Mesendoderm (in vitro differentiated cells): ENCODE measurements around the gene FES.
"Not testable (repeated sequence)": the region's sequence is repeated elsewhere in the genome, so short reads cannot be mapped to it uniquely, and the experiment has no call there.

Experiments
- DNase-seq: peaks from one replicate; pipeline ENCODE4 v3.0.0; 2013
- H2AK5ac ChIP-seq: 2 replicates; pipeline ENCODE4 v1.6.1; 2013; ENCODE audit warnings: low read length, inconsistent platforms
- H2BK120ac ChIP-seq: 2 replicates; pipeline ENCODE4 v1.6.1; 2013; ENCODE audit warnings: low read depth, mild to moderate bottlenecking, low read length, moderate library complexity, mixed read lengths
- H2BK15ac ChIP-seq: replicated peaks from 2 replicates; pipeline ENCODE4 v1.6.1; 2013; ENCODE audit warnings: low read depth, mild to moderate bottlenecking, moderate library complexity
- H2BK5ac ChIP-seq: 2 replicates; pipeline ENCODE4 v1.6.1; 2013; ENCODE audit warnings: low read length, inconsistent platforms
- H3K18ac ChIP-seq: 2 replicates; pipeline ENCODE4 v1.6.1; 2013; ENCODE audit warnings: mild to moderate bottlenecking, low read length, mixed read lengths
- H3K23ac ChIP-seq: one replicate; pipeline ENCODE4 v1.6.1; 2013; ENCODE audit warnings: low read length
- H3K27ac ChIP-seq: 2 replicates; pipeline ENCODE4 v1.5.1; 2013; ENCODE audit warnings: low read depth, mild to moderate bottlenecking, inconsistent platforms, low read length, moderate library complexity
- H3K27me3 ChIP-seq: 2 replicates; pipeline ENCODE4 v1.6.1; 2013; ENCODE audit warnings: low read length, control low read depth, mild to moderate bottlenecking, inconsistent platforms; ENCODE audit not compliant: insufficient read depth, poor library complexity
- H3K36me3 ChIP-seq: 2 replicates; pipeline ENCODE4 v1.6.1; 2013; ENCODE audit warnings: low read length, inconsistent platforms; ENCODE audit not compliant: control insufficient read depth, insufficient read depth
- H3K4ac ChIP-seq: one replicate; pipeline ENCODE4 v1.6.1; 2013; ENCODE audit warnings: low read depth, mild to moderate bottlenecking, low read length, moderate library complexity
- H3K4me1 ChIP-seq: 2 replicates; pipeline ENCODE4 v1.6.1; 2013; ENCODE audit warnings: low read depth, low read length, inconsistent platforms; ENCODE audit not compliant: control insufficient read depth
- H3K4me2 ChIP-seq: 2 replicates; pipeline ENCODE4 v1.6.1; 2013; ENCODE audit warnings: low read length
- H3K4me3 ChIP-seq: 2 replicates; pipeline ENCODE4 v1.5.1; 2013; ENCODE audit warnings: mild to moderate bottlenecking, low read length
- H3K56ac ChIP-seq: one replicate; pipeline ENCODE4 v1.6.1; 2013; ENCODE audit warnings: low read length
- H3K79me1 ChIP-seq: 2 replicates; pipeline ENCODE4 v1.6.1; 2013; ENCODE audit warnings: low read length, inconsistent platforms
- H3K79me2 ChIP-seq: 2 replicates; pipeline ENCODE4 v1.6.1; 2013; ENCODE audit warnings: mild to moderate bottlenecking, low read length; ENCODE audit not compliant: control insufficient read depth, insufficient read depth
- H3K9ac ChIP-seq: 2 replicates; pipeline ENCODE4 v1.6.1; 2013; ENCODE audit warnings: low read length, inconsistent platforms
- H4K5ac ChIP-seq: one replicate; pipeline ENCODE4 v1.6.1; 2013; ENCODE audit warnings: low read length
- H4K8ac ChIP-seq: one replicate; pipeline ENCODE4 v1.6.1; 2013; ENCODE audit warnings: low read depth, mild to moderate bottlenecking, control low read depth, low read length, moderate library complexity
- WGBS: extraction: QIAGEN DNeasy Blood & Tissue Kit; methylation state at CpG from one replicate; pipeline ENCODE4 v1.1.7; 2013; ENCODE audit warnings: low lambda C conversion rate, missing lambda C conversion rate; ENCODE audit not compliant: insufficient coverage; ENCODE audit errors: extremely low coverage; 5-methylcytosine and 5-hydroxymethylcytosine counted together

Gene FES

GRCh38 chr15:90874986-90875385 is 9.3 kb upstream of the FES start:
- H4K5ac ChIP-seq, H4K8ac ChIP-seq, H3K27ac ChIP-seq, H2BK5ac ChIP-seq, H2AK5ac ChIP-seq, H3K18ac ChIP-seq, DNase-seq, H3K4me2 ChIP-seq, H3K4me3 ChIP-seq, H2BK120ac ChIP-seq, H3K79me1 ChIP-seq, H3K4ac ChIP-seq, H2BK15ac ChIP-seq, H3K23ac ChIP-seq, H3K56ac ChIP-seq, H3K9ac ChIP-seq, H3K27me3 ChIP-seq, H3K36me3 ChIP-seq: not testable (repeated sequence)
- H3K79me2 ChIP-seq, result peaks cover 33% of the 10 kb centered on the region
- peaks cover 17% of the 10 kb centered on the region for H3K4me1 ChIP-seq
- WGBS, result no CpG with 5 or more reads among the region's 9 CpGs

- DNase-seq, result no peak
- no peak overlapping the region for H3K23ac ChIP-seq
- H3K79me1 ChIP-seq, result peaks cover 7% of the 10 kb centered on the region
- H3K79me2 ChIP-seq, result peaks cover 33% of the 10 kb centered on the region
- no CpG with 5 or more reads among the region's 12 CpGs for WGBS
- H3K4ac ChIP-seq, result no peak overlapping the region
- no peak overlapping the region for H3K27ac ChIP-seq
- peaks cover 11% of the 10 kb centered on the region for H3K4me1 ChIP-seq
- no peak overlapping the region for H3K56ac ChIP-seq
- no peaks in the 10 kb centered on the region for H3K27me3 ChIP-seq
- H2BK15ac ChIP-seq, result no peak overlapping the region
- no peak overlapping the region for H4K5ac ChIP-seq
- no peak overlapping the region for H2BK5ac ChIP-seq
- no peak overlapping the region for H2BK120ac ChIP-seq
- no peak overlapping the region for H3K9ac ChIP-seq
- no peak overlapping the region for H3K4me2 ChIP-seq
- H2AK5ac ChIP-seq, result no peak overlapping the region
- H4K8ac ChIP-seq, result no peak overlapping the region
- H3K4me3 ChIP-seq, result no peak overlapping the region
- H3K36me3 ChIP-seq, result peaks cover 6% of the 10 kb centered on the region
- no peak overlapping the region for H3K18ac ChIP-seq
These were observed 8.7 kb upstream of the FES start for GRCh38 chr15:90875549-90875981.

- Histone ChIP-seq H3K56ac (no peak overlapping the region), H3K27ac (no peak overlapping the region), H4K5ac (no peak overlapping the region), H3K9ac (no peak overlapping the region), H3K18ac (no peak overlapping the region), H3K4me1 (peaks cover 10% of the 10 kb centered on the region), H2BK15ac (no peak overlapping the region), H3K27me3 (no peaks in the 10 kb centered on the region), H3K79me2 (peaks cover 31% of the 10 kb centered on the region), H3K4me3 (no peak overlapping the region), H2BK120ac (no peak overlapping the region), H4K8ac (no peak overlapping the region), H2BK5ac (no peak overlapping the region), H3K79me1 (peaks cover 6% of the 10 kb centered on the region), H3K36me3 (peaks cover 9% of the 10 kb centered on the region), H2AK5ac (no peak overlapping the region), H3K23ac (no peak overlapping the region), H3K4me2 (no peak overlapping the region), H3K4ac (no peak overlapping the region)
- whole genome bisulfite sequencing, result no CpG with 5 or more reads among the region's 20 CpGs
- DNase-seq, result no peak
These were observed 8.3 kb upstream of the FES start for GRCh38 chr15:90876046-90876445.

- Histone ChIP-seq H3K4me1 (peaks cover 10% of the 10 kb centered on the region), H2AK5ac (no peak overlapping the region), H3K79me1 (peaks cover 6% of the 10 kb centered on the region), H3K56ac (no peak overlapping the region), H3K23ac (no peak overlapping the region), H3K27ac (no peak overlapping the region), H3K4me3 (no peak overlapping the region), H3K4me2 (no peak overlapping the region), H3K36me3 (peaks cover 11% of the 10 kb centered on the region), H4K8ac (no peak overlapping the region), H3K18ac (no peak overlapping the region), H2BK5ac (no peak overlapping the region), H3K79me2 (peaks cover 31% of the 10 kb centered on the region), H3K4ac (no peak overlapping the region), H3K9ac (no peak overlapping the region), H4K5ac (no peak overlapping the region), H2BK120ac (no peak overlapping the region), H3K27me3 (no peaks in the 10 kb centered on the region), H2BK15ac (no peak overlapping the region)
- DNase-seq, result no peak
- WGBS, result no CpG with 5 or more reads among the region's 15 CpGs
These were observed 7.7 kb upstream of the FES start for GRCh38 chr15:90876512-90877170.

- Histone ChIP-seq H2BK120ac (no peak overlapping the region), H3K4ac (no peak overlapping the region), H3K27me3 (no peaks in the 10 kb centered on the region), H3K79me2 (peaks cover 28% of the 10 kb centered on the region), H2BK15ac (no peak overlapping the region), H3K23ac (no peak overlapping the region), H3K4me3 (no peak overlapping the region), H3K79me1 (peaks cover 6% of the 10 kb centered on the region), H3K4me2 (no peak overlapping the region), H3K4me1 (peaks cover 10% of the 10 kb centered on the region), H4K5ac (no peak overlapping the region), H2AK5ac (no peak overlapping the region), H3K36me3 (peaks cover 11% of the 10 kb centered on the region), H3K56ac (no peak overlapping the region), H3K9ac (no peak overlapping the region), H3K18ac (no peak overlapping the region), H2BK5ac (no peak overlapping the region), H4K8ac (no peak overlapping the region), H3K27ac (no peak overlapping the region)
- WGBS, result no CpG with 5 or more reads among the region's 14 CpGs
- DNase-seq, result no peak
These were observed 7.0 kb upstream of the FES start for GRCh38 chr15:90877315-90877714.

- H3K79me2 ChIP-seq, result peaks cover 21% of the 10 kb centered on the region
- H3K4me1 ChIP-seq, result peaks cover 9% of the 10 kb centered on the region
- DNase-seq, result no peak
- H3K27ac ChIP-seq, result no peak overlapping the region
- H2BK120ac ChIP-seq, result no peak overlapping the region
- H2BK5ac ChIP-seq, result no peak overlapping the region
- H4K5ac ChIP-seq, result no peak overlapping the region
- H3K23ac ChIP-seq, result no peak overlapping the region
- no peak overlapping the region for H3K18ac ChIP-seq
- H3K4ac ChIP-seq, result no peak overlapping the region
- H3K36me3 ChIP-seq, result peaks cover 11% of the 10 kb centered on the region
- no peaks in the 10 kb centered on the region for H3K27me3 ChIP-seq
- H4K8ac ChIP-seq, result no peak overlapping the region
- no peak overlapping the region for H2BK15ac ChIP-seq
- no peak overlapping the region for H3K56ac ChIP-seq
- H3K79me1 ChIP-seq, result peaks cover 4% of the 10 kb centered on the region
- no CpG with 5 or more reads among the region's 14 CpGs for WGBS
- no peak overlapping the region for H3K9ac ChIP-seq
- H3K4me3 ChIP-seq, result no peak overlapping the region
- no peak overlapping the region for H2AK5ac ChIP-seq
- no peak overlapping the region for H3K4me2 ChIP-seq
These were observed 6.3 kb upstream of the FES start for GRCh38 chr15:90877996-90878395.
